ENCODE data around the gene UBAP2. TPM values are rescaled to one million over a fixed set of nuclear protein-coding genes. Genes with fewer than 3 reads are reported as not detected.

Gene UBAP2, protein sequence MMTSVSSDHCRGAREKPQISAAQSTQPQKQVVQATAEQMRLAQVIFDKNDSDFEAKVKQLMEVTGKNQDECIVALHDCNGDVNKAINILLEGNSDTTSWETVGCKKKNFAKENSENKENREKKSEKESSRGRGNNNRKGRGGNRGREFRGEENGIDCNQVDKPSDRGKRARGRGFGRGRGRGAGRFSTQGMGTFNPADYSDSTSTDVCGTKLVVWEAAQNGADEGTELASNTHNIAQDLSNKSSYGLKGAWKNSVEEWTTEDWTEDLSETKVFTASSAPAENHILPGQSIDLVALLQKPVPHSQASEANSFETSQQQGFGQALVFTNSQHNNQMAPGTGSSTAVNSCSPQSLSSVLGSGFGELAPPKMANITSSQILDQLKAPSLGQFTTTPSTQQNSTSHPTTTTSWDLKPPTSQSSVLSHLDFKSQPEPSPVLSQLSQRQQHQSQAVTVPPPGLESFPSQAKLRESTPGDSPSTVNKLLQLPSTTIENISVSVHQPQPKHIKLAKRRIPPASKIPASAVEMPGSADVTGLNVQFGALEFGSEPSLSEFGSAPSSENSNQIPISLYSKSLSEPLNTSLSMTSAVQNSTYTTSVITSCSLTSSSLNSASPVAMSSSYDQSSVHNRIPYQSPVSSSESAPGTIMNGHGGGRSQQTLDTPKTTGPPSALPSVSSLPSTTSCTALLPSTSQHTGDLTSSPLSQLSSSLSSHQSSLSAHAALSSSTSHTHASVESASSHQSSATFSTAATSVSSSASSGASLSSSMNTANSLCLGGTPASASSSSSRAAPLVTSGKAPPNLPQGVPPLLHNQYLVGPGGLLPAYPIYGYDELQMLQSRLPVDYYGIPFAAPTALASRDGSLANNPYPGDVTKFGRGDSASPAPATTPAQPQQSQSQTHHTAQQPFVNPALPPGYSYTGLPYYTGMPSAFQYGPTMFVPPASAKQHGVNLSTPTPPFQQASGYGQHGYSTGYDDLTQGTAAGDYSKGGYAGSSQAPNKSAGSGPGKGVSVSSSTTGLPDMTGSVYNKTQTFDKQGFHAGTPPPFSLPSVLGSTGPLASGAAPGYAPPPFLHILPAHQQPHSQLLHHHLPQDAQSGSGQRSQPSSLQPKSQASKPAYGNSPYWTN
- 87.7 TPM for total RNA-seq (ENCODE audit: unreplicated experiment)
- long read RNA-seq, full-length matches to known transcripts = 5 of 19 reads
- long read RNA-seq, partial matches to known transcripts = 7 of 19 reads
- long read RNA-seq, other reads (novel, unspliced or antisense) = 7 of 19 reads

DNA sequence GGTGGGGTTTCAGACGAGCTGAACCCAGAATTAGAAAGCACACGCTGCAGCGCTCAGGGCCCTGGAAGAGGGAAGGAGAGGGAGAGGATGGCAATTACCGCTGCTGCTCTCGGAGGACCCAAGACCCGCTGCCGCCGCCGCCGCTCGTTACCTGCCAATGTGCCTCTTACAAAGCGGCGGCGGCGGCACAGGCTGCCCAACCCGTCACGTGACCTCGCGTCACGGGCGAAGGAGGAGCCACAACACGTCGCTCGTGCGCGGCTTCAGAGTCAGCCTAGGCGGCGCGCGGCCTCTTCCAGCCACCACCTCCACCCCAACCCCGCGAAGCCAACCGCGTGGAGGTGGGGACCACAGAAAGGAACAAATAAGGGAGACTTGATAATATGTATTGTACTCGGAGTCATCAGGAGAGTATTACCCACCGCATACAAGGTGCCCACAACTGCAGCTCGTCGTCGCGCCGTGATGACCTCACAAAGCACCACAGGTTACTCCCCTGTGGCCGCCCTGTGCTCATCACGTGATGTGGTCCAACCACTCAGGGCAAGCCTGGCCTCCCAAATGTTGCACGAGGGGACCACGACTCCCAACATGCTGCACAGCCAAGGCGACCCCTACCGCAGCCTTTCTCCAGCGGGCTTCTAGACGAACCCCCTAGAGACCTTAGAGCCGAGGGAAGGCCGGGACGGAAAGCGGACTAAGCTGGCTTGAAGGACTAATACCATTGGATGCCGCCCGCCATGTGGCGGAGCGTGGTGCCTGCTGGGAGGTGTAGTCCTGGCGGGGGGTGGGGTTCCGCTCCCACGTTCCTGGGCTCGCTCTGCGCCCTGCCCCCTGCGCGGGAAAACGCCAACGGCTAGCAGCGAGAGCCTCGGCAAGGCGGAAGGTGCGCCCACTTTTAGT lies at the start of gene UBAP2:
Gene UBAP2 (minus strand): TSS at position 161 of the 903 bp plus-strand sequence. CDS start 31,739 bp downstream, outside the sequence.
- no peak for TF ChIP-seq CTCF (IDR thresholded peaks at IDR 0.05; ENCODE audit: unreplicated experiment)
- Mint-ChIP-seq H3K9me3 (ENCODE audit: unreplicated experiment) (no peaks in the 10 kb centered on the region), H3K4me3 (ENCODE audit: unreplicated experiment) (peak within 1 kb of the TSS; percentile 99), H3K27ac (ENCODE audit: unreplicated experiment) (peak within 1 kb of the TSS; percentile 100), H3K36me3 (ENCODE audit: low read depth, unreplicated experiment) (peaks cover 13% of the 10 kb centered on the region), H3K4me1 (ENCODE audit: unreplicated experiment) (peaks cover 40% of the 10 kb centered on the region), H3K27me3 (ENCODE audit: unreplicated experiment) (peaks cover 20% of the 10 kb centered on the region)
- DNase-seq (ENCODE audit: low spot score) = peak; percentile 94

- Mint-ChIP-seq H3K4me1 (ENCODE audit: unreplicated experiment) (no peaks in the 10 kb centered on the region), H3K27ac (ENCODE audit: unreplicated experiment) (no peak overlapping the region), H3K27me3 (ENCODE audit: unreplicated experiment) (no peaks in the 10 kb centered on the region), H3K4me3 (ENCODE audit: unreplicated experiment) (no peak overlapping the region), H3K9me3 (ENCODE audit: unreplicated experiment) (no peaks in the 10 kb centered on the region), H3K36me3 (ENCODE audit: low read depth, unreplicated experiment) (peaks cover 18% of the 10 kb centered on the region)
- TF ChIP-seq CTCF (IDR thresholded peaks at IDR 0.05; ENCODE audit: unreplicated experiment) = no peak
- no peak for DNase-seq (ENCODE audit: low spot score)
Observed at GRCh38 chr9:34098307-34098706, 49.6 kb upstream of the UBAP2 start.

DNA sequence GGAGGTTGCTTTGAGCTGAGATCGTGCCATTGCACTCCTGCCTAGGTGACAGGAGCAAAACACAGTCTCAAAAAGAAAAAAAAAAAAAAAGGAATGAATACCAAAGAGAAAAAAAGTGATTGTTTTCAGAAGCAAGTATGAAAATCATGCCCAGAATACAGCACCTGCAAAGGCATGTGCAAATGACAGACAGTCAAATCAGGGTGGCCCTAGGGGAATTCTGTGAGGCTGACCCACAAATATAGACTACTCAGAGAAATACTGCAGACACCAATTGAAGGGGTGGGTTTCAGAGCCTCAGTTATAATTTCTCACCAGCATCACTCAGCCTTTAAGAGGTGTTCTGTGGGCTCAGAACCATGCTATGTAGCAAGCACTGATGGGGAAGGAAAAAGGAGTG lies 49.2 kb upstream of the UBAP2 start:
- no peak for TF ChIP-seq CTCF (IDR thresholded peaks at IDR 0.05; ENCODE audit: unreplicated experiment)
- H3K27me3 Mint-ChIP-seq (ENCODE audit: unreplicated experiment) = no peaks in the 10 kb centered on the region
- DNase-seq (ENCODE audit: low spot score) = no peak
- H3K27ac Mint-ChIP-seq (ENCODE audit: unreplicated experiment) = no peak overlapping the region
- H3K9me3 Mint-ChIP-seq (ENCODE audit: unreplicated experiment) = no peaks in the 10 kb centered on the region
- H3K36me3 Mint-ChIP-seq (ENCODE audit: low read depth, unreplicated experiment) = peaks cover 22% of the 10 kb centered on the region
- no peak overlapping the region for H3K4me3 Mint-ChIP-seq (ENCODE audit: unreplicated experiment)
- no peaks in the 10 kb centered on the region for H3K4me1 Mint-ChIP-seq (ENCODE audit: unreplicated experiment)

- no peak for TF ChIP-seq CTCF (IDR thresholded peaks at IDR 0.05; ENCODE audit: unreplicated experiment)
- Mint-ChIP-seq H3K4me1 (ENCODE audit: unreplicated experiment) (no peaks in the 10 kb centered on the region), H3K27me3 (ENCODE audit: unreplicated experiment) (no peaks in the 10 kb centered on the region), H3K4me3 (ENCODE audit: unreplicated experiment) (no peak overlapping the region), H3K36me3 (ENCODE audit: low read depth, unreplicated experiment) (peaks cover 23% of the 10 kb centered on the region), H3K9me3 (ENCODE audit: unreplicated experiment) (no peaks in the 10 kb centered on the region), H3K27ac (ENCODE audit: unreplicated experiment) (no peak overlapping the region)
- DNase-seq (ENCODE audit: low spot score) = no peak
Observed at GRCh38 chr9:34096751-34097150, 48.1 kb upstream of the UBAP2 start.
